Fibroblast of the conjunctiva (primary cell): ENCODE data around the gene MYL6B.

ENCODE experiments used
- DNase-seq: peaks from one replicate; pipeline ENCODE4 v3.0.0-alpha.2; 2010; ENCODE audit warnings: low read depth

MYL6B gene

DNA sequence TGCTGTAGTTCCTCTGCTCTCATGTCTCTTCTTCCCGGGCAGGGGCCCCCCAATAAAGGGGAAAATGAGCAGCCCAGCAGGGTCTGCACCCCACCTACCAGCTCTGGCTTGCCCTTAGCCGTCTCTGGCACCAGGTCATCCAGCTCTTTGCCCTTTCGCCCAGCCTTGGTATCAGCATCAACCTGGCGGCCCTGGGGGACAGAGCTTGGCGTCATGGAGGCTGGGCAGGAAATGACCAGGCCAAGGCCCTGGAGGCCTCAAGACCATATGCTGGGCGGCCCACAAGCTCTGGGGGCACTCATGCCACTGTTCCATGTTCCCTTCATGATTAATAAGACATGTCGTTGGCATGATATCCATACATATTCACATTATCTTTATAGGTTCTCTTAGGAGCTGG is 20.5 kb downstream of the MYL6B start:
- no peak for DNase-seq

DNA sequence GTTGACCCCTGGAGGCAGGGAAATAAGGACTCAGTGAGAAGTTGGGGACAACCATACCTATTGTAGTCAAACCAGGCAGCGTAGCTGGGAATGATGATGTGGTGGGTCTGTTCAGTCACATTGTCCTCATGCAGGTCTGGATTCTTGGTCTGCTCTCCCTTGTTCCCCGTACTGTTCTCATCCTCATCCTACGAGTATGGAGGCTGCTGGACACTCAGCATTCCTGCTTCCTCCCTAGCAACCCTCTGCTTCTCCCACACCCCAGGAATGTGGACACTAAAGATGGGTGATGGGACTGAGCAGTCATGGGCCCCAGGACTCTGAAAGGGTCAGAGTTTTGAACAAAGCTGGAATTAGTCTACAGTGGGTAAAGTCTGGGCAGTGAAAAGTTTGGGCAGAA is 26.0 kb downstream of the MYL6B start:
- no peak for DNase-seq

DNA sequence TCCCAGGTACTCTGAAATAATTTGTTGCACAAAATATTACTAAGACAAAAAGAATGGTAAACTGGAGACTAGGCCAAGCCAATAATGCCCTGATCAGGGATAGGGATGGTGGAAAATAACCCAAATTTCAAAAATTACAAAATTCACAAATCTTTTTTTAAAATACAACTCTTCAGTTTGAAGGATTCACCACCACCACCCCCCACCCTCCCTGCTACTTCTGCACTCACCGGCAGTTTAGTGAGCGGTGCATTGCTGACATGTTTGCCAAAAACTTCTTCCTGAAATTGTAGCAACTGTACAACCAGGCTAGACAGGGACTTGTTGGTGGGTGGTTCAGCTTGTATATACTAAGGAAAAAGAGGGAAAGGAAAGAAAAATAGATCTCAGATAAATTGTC is 34.6 kb downstream of the MYL6B start:
- no peak for DNase-seq

DNA sequence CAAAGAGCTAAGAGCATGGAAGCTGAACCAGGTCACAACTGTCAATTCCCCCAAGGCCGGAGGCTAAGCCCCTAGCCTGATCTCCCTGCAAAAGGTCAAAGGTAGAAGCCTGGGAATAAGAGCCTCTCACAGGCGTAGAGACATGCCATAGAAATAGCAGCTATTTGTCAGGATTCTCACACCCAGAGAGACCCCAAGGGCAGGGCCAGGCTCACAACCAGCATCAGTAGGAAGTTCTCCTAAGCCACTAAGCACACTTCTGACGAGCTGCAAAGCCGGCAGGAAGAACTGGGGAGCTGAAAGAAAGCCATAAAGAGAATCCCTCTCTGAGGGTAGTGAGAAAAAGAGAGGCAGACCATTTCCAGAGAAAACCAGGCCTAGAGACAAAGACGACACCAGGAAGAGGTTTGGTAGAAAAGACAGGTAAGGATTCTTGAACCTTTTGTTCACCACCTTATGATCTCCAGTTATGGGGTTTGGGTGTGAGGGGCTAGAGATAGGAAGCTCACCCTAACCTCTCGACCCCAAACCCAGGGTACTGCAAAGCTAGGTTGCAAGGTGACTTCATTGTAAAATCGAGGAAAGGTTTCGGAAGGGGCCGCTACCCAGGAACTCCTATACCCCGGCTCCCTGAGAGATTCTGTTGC is 35.9 kb downstream of the MYL6B start:
- DNase-seq: no peak

DNA sequence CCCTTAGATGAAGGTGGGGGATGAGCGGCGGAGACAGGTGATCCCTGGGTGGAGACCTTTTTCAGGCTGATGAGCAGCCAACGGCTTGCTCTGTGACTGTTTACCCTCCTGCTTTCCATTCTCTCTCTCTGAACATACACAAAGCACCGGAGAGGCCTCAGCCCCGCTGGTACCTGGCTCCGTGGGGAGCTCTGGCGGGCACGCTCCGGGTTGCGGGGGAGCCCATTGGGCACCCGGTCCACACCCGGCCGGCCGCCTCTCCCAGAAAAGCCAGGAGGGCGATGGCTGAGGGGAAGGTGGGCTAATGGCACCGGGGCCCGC is 36.4 kb downstream of the MYL6B start:
- no peak for DNase-seq

DNA sequence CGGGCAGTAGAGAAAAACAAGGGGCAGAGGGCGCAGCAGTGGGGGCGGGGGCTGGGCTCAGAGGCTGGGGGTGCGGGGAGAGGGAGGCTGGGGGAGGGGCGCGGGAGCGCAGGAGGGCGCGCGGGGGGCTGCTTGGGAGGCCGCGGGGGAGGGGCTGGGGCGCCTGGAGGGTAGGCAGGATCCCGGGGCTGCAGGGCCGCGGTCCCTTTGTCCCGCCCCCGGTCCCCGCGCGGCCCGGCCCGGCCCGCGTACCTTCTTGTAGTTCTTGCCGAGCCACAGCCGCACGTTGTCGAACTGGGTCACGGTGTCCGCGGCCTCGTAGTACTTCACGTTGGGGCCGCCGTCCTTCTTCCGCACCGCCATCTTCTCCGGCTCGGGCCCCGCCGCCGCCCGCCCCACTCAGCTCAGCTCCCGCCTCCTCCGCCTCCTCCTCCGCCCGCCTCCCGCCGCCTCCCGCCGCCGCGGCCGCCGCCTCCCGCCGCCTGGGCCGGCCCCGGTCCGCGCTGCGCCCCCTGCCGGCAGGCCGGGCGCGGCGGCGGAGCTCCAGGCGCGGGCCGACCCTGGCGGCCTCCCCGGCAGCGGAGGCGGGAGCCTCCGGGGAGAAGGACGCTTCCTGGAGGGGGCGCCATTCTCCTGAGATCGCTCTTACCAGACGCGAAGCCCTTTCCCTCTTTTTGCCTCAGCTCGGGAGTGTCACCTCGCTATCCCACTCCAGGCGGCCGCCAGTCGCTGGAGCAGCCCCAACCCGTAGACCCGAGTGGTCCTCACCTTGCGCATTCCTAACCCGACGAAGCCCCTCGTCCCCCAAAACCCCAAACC is 36.9 kb downstream of the MYL6B start, which contains the start of gene SMARCC2:
SMARCC2 (minus strand) TSS at position 385 of the 819 bp plus-strand sequence; CDS start at position 363, 22 bp downstream.
- DNase-seq: peak; percentile 79

DNA sequence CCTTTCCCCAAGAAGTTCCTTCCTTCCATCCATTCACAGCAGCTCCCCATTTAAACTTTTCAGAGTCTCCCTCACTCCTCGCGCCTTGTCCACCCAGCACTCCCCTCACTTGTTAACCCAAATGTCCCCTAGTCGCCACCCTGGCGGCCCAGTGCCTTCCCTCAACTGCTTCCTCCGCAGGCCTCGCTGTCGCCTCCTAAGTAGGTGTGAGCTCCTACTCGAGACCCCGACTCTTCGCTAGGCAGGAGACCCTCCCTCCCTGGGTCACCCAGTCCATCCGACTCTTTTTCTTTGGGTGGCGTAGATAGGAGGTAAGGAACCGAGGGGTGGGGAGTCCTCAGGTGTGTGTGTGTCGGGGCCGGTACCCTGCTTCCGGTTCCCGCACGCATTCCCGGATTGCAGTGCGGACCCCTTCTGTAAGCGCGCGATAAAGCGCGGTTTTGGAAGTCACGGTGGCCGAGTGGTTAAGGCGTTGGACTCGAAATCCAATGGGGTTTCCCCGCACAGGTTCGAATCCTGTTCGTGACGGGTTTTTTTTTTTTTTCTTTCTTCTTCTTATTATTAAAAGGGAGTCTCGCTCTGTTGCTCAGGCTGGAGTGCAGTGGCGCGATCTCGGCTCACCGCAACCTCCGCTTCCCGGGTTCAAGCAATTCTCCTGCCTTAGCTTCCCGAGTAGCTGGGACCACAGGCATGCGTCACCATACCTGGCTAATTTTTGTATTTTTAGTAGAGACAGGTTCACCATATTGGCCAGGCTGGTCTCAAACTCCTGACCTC is 37.7 kb downstream of the MYL6B start:
- DNase-seq: peak; percentile 81

DNA sequence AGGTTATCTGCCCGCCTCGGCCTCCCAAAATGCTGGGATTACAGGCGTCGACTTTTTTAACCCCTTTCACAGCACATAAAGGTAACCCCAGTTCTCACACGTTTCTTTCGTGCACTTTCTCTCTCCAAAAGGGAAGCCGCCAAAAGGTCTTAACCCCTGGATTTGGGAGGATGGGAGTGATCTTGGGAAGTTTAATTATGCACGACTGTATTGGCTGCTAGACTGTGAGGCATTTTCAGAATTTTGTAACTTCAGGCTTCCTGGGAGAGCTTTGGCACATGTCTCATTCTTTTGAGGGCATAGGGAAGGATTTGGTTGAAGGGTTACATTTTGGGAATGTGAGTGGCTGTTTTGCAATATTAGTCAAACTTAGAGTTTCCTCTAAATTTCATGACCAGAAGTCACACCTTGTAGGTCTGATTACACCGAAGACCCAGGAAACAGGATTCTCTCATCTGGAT is 38.3 kb downstream of the MYL6B start:
- no peak for DNase-seq

DNA sequence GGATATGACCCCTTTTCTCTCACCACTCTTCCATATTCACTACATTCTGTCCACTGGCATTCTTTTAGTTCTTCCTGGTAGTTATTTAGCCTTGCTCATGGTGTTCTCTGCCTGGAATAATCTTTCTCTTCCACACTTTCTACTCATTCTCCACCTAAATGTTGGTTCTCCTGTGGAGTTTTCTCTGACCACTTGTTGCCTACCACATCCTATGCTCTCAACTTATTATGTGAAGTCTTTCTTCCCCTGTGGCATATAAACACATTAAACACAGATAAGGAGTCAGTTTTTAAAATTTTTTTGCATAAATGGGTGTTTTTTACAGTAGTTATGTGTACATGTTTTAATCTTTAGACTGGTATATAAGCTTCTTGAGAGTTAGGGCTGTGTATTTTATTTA is 40.2 kb downstream of the MYL6B start:
- DNase-seq: no peak

DNA sequence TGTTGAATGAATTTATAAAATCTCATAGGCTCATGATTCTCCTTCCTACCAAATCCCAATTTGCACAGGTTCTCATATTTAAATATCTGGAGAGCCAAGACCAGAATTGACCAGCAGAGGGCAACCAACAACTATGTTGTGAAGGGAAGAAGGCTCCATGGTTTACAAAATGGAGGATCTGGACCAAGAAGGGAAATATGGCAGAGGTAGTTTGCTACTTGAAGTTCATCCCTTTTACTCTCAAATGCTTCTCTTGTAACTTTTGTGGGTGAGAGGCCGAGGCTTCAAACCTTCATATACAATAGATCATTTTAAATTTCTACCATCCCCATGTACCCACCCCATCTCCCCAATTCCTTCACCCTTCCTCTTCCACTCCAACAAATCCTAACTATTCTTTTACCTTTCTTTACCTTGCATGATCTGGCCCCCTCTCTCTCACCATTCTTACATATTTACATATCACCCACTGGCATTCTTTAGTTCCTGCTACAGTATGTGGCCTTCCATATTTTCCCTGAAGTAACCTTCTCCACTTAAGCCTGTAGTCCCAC is 40.7 kb downstream of the MYL6B start:
- DNase-seq: peak; percentile 81

DNA sequence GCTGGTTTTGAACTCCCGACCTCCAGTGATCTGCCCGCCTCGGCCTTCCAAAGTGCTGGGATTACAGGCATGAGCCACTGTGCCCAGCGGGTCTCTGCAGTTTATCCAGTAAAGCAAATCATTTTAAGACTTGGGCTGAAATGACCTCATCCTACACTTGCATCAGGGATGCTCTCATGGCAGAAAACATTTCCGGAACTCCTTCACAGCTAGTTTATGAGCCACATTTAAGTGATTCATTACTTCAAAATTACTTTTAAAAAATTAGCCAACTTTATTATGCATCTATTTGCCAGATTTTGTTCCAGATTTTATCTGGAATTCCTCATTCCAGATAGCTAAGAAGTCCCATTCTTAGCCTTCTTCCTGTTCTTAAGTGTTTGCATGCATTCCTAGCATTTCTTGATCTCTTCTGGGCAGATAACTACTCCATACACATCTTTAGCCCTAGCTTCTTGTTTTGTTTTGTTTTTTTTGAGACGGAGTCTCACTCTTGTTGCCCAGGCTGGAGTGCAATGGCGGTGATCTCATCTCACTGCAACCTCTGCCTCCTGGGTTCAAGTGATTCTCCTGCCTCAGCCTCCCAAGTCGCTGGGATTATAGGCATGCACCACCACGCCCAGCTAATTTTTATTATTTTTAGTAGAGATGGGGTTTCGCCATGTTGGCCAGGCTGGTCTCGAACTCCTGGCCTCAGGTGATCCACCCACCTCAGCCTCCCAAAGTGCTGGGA is 44.6 kb downstream of the MYL6B start:
- peak; percentile 50 for DNase-seq

DNA sequence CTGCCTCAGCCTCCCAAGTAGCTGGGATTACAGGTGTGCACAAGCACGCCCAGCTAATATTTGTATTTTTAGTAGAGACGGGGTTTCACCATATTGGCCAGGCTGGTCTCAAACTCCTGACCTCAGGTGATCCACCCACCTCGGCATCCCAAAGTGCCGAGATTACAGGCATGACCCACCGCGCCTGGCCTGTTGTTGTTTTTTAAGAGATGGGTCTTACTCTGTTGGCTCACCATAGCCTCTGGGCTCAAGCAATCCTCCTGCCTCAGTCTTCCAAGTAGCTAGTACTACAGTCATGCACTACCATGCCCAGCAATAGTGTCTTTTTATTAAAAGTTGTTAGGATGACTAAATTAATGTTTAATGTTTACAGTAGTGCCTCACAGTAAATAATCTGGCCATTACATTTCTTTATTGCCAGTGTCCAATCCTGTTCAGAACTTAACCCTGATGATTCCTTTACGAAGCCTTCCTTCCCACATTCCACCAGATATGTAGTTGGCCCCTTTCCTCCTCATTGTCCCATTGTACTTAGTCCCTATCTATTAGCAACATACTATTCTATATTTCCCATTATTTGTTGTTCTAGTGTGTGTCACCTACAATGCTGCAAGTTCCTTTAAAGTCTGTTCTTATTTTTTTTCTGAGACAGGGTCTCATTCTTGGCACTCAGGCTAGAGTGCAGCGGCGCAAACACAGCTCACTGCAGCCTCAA is 45.7 kb downstream of the MYL6B start:
- DNase-seq: no peak

DNA sequence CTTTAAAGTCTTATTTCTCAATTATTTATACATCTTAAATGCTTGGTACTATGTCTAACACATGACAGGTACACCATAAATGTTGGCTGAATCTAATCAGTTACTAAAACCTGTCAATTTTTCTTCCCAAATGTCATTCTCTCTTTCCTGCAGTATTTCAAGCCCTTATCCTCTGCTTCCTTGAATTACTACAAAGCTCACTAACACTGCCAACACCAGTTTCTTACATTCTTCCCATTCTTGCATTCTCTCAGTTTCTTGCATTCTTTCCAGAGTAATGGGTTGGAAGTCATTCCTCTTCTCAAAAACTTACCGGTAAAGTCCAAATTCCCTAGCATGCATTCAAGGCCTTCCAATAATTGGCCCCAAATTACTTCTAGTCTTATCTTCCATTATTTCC is 46.4 kb downstream of the MYL6B start:
- DNase-seq: no peak

DNA sequence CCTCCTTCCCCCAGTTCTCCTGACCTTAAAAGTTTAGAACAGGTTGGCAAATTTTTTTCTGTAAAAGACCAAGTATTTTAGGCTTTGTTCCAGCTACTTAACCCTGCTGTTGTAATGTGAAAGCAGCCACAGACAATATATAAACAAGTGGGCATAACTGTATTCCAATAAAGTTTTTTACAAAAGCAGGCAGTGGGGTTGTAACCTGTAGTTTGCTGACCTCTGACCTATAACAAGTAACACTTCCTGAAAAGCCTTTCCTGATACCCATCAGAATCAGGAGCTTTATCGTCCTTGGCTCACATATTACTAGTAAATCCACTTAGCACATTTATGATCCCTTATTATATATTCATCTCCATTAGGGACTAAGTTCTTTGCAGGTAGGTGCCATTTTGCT is 50.0 kb downstream of the MYL6B start:
- no peak for DNase-seq

DNA sequence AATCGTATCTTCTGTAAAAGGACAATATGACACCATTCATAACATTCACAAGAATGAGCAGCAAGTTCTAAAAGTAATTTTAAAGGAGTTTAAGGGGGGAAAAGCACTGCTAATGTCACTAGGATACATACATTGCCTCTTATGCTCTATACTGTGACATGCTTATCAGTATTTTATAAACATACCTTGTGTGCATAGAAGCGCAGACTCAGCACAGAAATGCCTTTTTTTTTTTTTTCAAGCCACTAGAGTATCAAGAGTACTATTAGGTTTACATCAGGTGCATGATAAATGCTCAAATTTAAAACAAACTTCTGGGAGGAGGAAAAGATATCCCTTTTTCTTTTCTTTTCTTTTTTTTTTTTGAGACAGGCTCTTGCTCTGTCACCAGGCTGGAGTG is 50.5 kb downstream of the MYL6B start:
- no peak for DNase-seq

DNA sequence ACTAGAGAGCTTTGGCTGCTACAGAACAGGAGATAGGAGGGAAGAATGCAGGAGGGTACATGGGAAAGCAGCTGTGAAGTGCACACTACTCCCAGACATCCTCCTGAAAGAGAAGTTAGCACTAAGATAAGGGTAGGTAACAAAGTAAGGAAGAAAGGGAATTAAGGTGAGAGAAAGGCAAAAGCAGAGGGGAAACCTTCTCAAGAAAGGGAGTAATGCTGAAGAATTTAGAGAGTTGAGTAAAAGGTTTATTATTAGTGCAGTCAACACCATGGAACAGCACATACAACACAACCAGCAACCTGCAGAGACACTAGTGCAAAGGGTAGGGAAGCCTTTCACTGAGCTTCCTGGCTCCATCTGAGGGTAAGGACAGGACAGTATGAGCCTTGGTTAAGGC is 51.9 kb downstream of the MYL6B start:
- no peak for DNase-seq

DNA sequence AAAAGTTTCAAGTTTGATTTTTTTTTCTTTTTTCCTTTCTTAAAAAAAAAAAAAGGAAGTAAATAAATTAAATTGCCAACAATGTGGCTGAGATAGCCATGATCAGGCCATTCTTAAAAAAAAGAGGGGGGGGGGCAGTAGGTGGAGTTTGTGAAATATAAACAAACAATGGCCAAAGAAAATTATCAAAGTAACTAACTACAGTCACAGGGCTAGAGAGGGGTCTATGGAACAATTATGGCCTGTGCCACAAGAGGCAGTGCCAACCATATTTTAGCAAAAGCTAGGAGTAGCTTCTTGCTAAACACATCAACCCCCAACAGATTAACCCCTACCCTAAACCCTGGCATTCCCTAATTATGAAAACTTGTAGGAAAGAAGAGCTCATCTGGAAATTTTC is 53.1 kb downstream of the MYL6B start:
- no peak for DNase-seq

DNA sequence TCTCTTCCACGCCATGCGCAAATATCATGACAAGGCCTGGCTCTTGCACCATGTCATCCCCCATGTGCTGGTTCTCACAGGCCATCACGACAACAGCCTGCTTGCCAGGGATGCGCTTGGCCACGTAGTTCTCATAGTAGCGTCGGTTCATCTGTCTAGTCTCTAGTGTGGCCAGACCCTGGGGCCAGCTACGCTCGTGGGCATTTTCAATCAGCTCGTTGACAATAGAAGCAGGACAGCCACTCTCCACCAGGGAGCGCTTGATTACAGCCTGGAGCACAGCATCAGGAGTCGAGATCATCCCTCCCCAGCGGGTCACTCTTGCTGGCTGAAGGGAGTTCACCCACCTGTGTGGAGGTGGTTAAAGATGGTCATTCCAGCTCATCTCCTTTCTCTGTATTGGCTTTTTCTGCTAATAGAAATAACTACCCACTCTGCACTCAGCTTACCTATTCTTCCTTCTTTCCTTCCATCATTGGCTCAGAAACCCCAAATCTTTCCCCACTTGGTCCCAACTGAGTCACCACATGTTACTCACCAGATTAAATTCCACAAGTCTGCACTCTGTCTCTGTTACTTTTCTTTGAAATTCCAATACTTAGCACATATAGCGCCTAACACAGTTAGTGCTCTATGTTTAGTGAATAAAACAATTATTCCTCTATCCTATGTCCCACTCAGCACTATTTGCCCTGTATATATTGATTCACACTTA is 54.2 kb downstream of the MYL6B start:
- peak; percentile 33 for DNase-seq
